C4-2B (cell line): ENCODE measurements around the gene SZT2.

Source experiments
- ZFX ChIP-seq: fragments of 450-650 bp; IDR thresholded peaks from 2 replicates; pipeline ENCODE4 v1.6.1; 2017
- TF ChIP-seq, protein P1 (sequence below): fragments of 450-650 bp; conservative IDR thresholded peaks from 2 replicates; pipeline ENCODE4 v1.5.1; 2017; ENCODE audit warnings: mild to moderate bottlenecking

DNA sequence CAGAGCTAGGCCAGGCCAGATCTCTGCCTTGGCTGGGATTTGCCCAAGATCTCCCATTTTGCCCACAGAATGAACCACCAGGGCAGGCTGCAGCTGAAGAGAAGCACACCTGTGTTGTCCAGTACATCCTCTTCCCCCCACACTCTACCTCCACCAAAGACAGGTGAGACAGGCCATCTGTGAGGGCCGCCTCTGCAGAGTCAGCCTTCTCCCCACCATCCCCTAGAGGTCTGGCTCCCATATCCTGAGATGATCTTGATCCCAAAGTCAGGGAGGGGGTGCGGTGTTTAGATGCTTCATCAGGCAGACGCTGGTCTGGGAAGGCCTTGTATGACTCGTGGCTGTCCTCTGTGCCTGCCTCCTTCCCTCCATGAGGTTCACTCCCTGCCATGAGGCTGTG is 35.3 kb downstream of the SZT2 start:
- TF ChIP-seq, protein P1, sequence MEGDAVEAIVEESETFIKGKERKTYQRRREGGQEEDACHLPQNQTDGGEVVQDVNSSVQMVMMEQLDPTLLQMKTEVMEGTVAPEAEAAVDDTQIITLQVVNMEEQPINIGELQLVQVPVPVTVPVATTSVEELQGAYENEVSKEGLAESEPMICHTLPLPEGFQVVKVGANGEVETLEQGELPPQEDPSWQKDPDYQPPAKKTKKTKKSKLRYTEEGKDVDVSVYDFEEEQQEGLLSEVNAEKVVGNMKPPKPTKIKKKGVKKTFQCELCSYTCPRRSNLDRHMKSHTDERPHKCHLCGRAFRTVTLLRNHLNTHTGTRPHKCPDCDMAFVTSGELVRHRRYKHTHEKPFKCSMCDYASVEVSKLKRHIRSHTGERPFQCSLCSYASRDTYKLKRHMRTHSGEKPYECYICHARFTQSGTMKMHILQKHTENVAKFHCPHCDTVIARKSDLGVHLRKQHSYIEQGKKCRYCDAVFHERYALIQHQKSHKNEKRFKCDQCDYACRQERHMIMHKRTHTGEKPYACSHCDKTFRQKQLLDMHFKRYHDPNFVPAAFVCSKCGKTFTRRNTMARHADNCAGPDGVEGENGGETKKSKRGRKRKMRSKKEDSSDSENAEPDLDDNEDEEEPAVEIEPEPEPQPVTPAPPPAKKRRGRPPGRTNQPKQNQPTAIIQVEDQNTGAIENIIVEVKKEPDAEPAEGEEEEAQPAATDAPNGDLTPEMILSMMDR: no peak
- no peak for TF ChIP-seq ZFX
